ENCODE measurements around the gene WDTC1. TPM values are rescaled to one million over a fixed set of nuclear protein-coding genes. Genes with fewer than 3 reads are reported as not detected.

The WDTC1 gene
- polyA plus RNA-seq, 3 donors from 2014 or later: 3.2 to 16.4 (median 5.6) TPM

DNA sequence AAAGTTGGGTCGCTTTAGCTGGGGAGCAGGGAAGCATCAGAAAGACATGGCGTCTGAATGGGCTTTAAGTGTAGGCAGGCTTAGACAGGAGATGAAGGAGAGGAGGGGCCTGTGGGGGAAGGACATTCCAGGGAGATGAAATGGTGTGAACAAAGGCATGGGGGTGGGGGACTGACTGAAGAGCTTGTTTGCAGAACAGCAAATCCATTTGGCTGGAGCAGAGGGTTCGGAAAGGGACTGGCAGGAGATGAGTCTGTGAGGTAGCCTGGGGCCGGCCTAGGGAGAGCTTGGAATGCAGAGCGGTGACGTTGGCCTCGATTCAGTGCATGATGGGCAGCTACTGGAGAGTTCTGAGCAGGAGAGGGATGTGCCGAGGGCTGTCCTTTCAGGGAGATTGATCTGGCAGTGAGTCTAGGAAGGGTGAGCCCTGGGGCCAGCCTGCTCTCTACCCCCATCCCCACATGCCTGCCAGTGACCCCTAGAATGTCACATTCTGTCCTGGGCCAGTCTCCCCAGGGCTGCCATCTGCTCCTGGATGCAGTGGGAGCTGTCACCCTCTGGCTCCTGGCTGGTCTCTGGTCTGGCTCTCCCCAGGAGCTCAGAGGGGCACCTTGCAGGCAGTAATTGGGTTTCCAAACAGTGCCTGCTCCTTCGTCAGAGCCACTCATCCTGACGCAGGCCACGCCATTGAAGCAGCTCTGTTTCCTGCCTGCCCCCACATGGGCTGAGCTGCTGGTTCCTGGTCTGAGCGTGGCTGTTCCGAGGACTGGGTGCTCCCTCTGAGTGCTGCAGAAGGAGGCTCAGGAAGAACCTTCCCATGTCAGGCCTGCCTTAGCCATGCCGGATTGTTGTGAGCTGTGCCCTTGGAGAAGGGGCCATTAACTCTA is 65.2 kb downstream of the WDTC1 start:
- Mint-ChIP-seq H3K36me3 (peaks cover 10 to 26% (median 13%) of the 10 kb centered on the region in 3 donors), H3K4me3 (no peak overlapping the region), H3K27me3 (ENCODE audit: low read depth in 3 of 3) (peaks cover 0 to 2% (median 0%) of the 10 kb centered on the region in 3 donors), H3K4me1 (peaks cover 0 to 3% of the 10 kb centered on the region in 2 donors), H3K9me3 (no peaks in the 10 kb centered on the region), H3K27ac (no peak overlapping the region)
- DNase-seq: no peak

DNA sequence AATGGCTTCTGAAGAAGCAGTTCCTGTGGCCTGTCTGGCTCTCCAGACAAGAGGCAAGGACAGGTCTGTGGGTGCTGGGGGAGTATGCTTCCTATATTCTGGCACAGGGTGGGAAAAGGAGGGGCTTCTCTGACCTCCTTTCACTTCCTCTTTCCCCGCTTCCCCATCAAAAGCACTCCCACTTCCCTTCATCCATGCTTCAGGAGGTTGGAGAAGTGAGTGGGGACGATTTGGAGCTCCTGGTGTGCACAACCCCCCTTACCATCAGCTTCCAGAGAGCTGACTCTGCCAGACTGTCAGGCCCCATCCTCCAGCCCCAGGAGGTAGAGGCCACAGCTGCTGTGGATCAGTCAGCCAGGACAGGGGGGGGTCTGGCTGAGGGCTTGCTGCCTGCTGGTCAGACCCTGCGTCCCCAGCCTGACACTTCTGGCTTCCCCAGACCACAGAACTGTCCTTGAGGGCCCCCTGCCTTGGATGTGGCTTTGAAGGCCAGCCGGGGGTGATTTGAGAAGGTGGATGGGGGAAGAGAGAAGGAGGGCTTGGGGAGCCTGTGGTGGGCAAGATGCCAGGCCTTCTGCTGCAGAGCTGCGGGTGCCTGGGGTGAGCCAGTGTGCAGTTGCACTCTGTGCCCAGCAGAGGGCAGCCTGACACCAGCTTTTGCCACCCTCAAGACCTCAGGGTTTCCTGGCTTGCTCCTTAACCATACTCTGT is 66.1 kb downstream of the WDTC1 start:
- peak; percentile 66 to 77 (median 74) for DNase-seq
- Mint-ChIP-seq H3K9me3 (no peaks in the 10 kb centered on the region), H3K4me1 (peaks cover 0 to 3% of the 10 kb centered on the region in 2 donors), H3K27me3 (ENCODE audit: low read depth in 3 of 3) (peaks cover 0 to 2% (median 0%) of the 10 kb centered on the region in 3 donors), H3K4me3 (no peak overlapping the region), H3K36me3 (peaks cover 6 to 23% (median 9%) of the 10 kb centered on the region in 3 donors), H3K27ac (no peak overlapping the region)

DNA sequence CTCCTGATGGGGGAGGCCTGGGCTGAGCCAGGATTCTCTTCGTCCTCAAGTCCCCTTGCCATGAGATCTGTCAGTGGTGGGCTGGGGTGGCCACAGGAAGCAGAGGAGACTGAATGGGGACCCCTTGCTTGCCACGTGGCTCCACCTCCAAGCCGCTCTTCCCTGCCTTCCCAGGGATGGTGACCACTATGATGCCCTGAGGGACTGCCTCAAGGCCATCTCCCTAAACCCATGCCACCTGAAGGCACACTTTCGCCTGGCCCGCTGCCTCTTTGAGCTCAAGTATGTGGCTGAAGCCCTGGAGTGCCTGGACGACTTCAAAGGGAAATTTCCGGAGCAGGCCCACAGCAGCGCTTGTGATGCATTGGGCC is 66.6 kb downstream of the WDTC1 start:
- Mint-ChIP-seq H3K4me3 (no peak overlapping the region), H3K27ac (no peak overlapping the region), H3K27me3 (ENCODE audit: low read depth in 3 of 3) (peaks cover 0 to 2% (median 0%) of the 10 kb centered on the region in 3 donors), H3K4me1 (peaks cover 0 to 3% of the 10 kb centered on the region in 2 donors), H3K9me3 (no peaks in the 10 kb centered on the region), H3K36me3 (peaks cover 9 to 22% (median 11%) of the 10 kb centered on the region in 3 donors)
- no peak for DNase-seq

DNA sequence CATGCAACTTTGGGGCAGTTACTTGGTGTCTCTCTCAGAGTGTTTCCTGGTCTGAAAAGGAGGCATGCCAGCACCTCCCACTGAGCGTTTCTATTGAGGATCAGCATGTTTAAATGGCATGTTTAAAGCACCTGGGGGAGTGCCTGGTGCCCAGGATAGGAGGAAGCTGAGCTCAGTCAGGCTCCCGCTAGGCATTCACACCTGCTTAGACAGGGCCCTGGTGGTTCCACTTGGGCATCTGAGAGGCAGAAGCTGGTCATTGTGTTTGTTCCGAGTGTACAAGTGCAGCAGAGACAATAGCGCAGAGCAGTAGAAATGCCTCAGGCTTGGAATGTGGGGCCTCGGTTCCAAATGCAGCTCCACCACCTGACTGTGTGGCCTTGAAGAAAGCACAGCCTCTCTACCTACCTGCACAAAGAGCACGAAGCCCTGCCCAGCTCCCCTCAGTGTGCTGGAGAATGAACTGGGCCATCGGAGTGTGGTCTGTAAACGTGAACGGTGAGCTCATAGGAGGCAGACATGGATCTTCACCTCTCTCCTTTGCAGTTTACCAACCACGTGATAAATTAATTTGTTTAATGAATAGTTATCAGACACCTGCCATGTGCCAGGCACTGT is 67.3 kb downstream of the WDTC1 start:
- Mint-ChIP-seq H3K4me3 (no peak overlapping the region), H3K27ac (no peak overlapping the region)

DNA sequence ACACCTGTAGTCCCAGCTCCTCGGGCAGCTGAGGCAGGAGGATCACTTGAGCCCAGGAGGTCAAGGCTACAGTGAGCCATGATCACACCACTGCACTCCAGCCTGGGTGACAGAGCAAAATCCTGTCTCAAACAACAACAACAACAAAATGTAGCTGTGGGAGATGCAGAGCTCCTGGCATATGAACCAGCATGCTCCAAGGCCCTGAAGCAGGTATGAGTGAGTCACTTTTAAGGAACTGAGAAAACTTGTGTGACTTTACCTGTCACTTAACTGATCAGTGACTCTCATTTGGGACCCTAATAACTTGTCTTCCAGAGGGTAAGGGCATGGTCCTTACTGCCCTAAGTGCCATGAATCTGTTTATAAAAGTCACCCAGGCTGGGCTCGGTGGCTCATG is 68.2 kb downstream of the WDTC1 start:
- peaks cover 0 to 3% of the 10 kb centered on the region in 2 donors for H3K4me1 Mint-ChIP-seq
- no peak for DNase-seq
- no peaks in the 10 kb centered on the region for H3K9me3 Mint-ChIP-seq
- no peak overlapping the region for H3K4me3 Mint-ChIP-seq
- H3K27me3 Mint-ChIP-seq (ENCODE audit: low read depth in 3 of 3): peaks cover 1 to 2% (median 2%) of the 10 kb centered on the region in 3 donors
- H3K27ac Mint-ChIP-seq: no peak overlapping the region
- H3K36me3 Mint-ChIP-seq: peaks cover 9 to 18% (median 11%) of the 10 kb centered on the region in 3 donors

More for the DNA sequence above, 67.3 kb downstream of the WDTC1 start:
- H3K27me3 Mint-ChIP-seq (ENCODE audit: low read depth in 3 of 3): peaks cover 0 to 2% (median 0%) of the 10 kb centered on the region in 3 donors
- DNase-seq: no peak
- peaks cover 9 to 18% (median 11%) of the 10 kb centered on the region in 3 donors for H3K36me3 Mint-ChIP-seq
- peaks cover 0 to 3% of the 10 kb centered on the region in 2 donors for H3K4me1 Mint-ChIP-seq
- no peaks in the 10 kb centered on the region for H3K9me3 Mint-ChIP-seq

DNA sequence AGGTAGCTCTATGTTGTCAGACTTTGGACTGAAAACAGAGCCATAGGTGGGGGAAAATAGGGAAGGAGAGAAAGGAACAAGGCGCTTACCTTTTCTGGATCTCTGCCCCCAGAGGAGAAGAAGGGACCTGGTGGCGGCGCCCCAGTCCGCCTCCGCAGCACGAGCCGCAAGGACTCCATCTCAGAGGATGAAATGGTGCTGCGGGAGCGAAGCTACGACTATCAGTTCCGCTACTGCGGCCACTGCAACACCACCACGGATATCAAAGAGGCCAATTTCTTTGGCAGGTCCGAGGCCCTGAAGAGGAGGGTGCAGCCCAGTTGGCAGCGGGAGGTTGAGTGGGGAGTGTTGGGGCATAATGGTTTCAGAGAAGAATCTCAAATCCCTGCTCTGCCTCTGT is 69.1 kb downstream of the WDTC1 start:
- peaks cover 4 to 18% (median 9%) of the 10 kb centered on the region in 3 donors for H3K36me3 Mint-ChIP-seq
- H3K9me3 Mint-ChIP-seq: no peaks in the 10 kb centered on the region
- no peak overlapping the region for H3K4me3 Mint-ChIP-seq
- peaks cover 0 to 3% of the 10 kb centered on the region in 2 donors for H3K4me1 Mint-ChIP-seq
- DNase-seq: no peak
- H3K27me3 Mint-ChIP-seq (ENCODE audit: low read depth in 3 of 3): peaks cover 1 to 2% (median 2%) of the 10 kb centered on the region in 3 donors
- H3K27ac Mint-ChIP-seq: no peak overlapping the region

DNA sequence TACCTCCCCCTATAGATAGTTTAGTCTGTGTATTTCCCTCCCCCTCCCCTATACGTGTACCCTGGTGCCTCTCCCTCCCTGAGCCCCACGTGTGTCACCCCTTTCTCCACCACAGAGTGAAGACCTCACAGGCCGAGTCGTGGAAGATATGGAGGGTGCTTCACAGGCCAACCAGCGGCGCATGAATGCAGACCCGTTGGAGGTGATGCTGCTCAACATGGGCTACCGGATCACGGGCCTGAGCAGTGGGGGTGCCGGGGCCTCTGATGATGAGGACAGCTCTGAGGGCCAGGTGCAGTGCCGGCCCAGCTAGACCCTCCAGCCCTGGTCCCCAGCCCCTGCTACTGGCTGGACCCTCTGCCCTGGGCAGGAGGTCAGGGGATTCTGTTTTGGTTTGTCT is 71.6 kb downstream of the WDTC1 start:
- H3K27me3 Mint-ChIP-seq (ENCODE audit: low read depth in 3 of 3): peaks cover 0 to 2% (median 1%) of the 10 kb centered on the region in 3 donors
- H3K27ac Mint-ChIP-seq: no peak overlapping the region
- DNase-seq: no peak
- no peaks in the 10 kb centered on the region for H3K9me3 Mint-ChIP-seq
- no peak overlapping the region for H3K4me3 Mint-ChIP-seq
- peaks cover 4 to 19% (median 8%) of the 10 kb centered on the region in 3 donors for H3K36me3 Mint-ChIP-seq
- H3K4me1 Mint-ChIP-seq: no peaks in the 10 kb centered on the region

DNA sequence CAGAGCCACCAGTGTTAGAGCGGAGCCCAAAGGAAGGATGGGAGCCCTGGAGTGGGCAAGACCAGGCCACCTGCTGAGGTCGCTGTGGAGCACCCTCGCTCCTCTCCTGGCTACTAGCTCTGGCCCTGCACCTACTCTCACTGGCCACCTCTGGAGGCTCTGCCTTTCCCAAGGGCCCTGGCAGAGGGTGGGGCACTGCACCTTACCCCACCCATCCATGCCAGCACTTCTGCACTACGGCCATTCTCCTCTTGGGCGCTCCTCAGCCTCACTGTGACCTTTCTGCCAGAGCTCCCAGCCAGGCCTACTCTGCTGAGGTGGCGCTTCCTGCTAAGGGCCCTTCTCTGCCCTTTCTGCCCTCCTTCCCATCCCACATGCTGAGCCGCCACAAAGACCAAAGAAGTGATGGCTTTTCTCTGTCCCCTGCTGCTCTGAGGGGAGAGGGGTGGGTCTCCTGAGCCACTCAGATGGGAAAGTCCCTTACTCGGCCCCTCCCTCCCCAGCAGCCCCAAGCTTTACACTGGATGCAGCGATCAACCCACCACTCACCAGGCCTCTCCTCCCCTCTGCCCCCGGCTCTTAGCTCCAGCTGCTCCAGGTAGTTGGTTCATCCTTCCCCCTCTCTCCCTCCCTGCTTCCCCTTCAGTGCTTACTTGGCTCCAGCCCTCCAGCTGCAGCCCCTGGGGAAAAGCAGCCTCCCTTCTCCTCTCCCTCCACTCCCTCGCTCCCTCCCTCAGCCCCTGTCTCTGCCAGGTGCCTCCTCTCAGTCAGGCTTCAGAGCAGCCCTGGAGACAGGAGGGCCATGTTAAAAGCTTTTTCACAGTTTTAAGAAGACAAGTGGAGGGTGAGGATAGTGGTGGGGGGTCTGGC is 72.7 kb downstream of the WDTC1 start:
- no peaks in the 10 kb centered on the region for H3K9me3 Mint-ChIP-seq
- peaks cover 0 to 2% (median 1%) of the 10 kb centered on the region in 3 donors for H3K27me3 Mint-ChIP-seq (ENCODE audit: low read depth in 3 of 3)
- no peak for DNase-seq
- no peaks in the 10 kb centered on the region for H3K4me1 Mint-ChIP-seq
- H3K27ac Mint-ChIP-seq: no peak overlapping the region
- H3K36me3 Mint-ChIP-seq: peaks cover 1 to 16% (median 8%) of the 10 kb centered on the region in 3 donors
- no peak overlapping the region for H3K4me3 Mint-ChIP-seq

DNA sequence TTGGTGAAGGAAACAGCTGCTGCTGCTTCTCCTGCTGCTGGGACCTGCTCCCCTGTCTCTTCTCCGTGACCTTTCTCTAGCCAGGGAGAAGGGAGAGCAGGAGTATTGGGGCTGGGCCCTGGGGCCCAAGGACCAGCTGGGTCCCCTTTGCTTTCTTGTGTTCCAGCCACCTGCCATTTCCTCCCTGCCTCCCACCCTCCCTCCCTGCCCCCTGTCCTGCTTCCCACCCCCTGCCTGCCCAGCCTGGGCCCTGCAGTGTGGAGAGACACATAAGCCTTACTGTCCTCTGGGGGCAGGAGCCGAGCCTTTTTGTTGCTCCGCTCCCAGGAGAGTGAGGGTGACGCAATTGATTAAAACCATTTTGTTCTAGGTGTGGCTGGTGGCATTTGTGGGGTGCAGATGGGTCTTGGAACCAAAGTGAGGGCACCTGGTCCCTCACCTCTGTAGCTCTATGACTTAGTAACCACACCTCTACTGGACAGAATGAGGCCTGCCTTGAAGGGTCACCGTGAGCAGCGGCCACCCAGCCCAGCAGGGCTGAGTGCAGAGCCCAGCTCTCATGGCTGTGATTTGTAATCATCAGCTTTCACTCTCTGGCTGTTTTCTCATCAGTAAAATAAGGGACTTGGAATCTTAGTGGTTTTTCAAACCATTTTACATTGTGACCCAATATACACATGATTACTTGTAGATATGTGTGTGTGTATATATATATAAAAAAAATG is 73.6 kb downstream of the WDTC1 start:
- H3K27ac Mint-ChIP-seq: peak overlapping the region in 1 of 6 donors; percentile 62
- no peaks in the 10 kb centered on the region for H3K4me1 Mint-ChIP-seq
- peaks cover 0 to 14% (median 8%) of the 10 kb centered on the region in 3 donors for H3K36me3 Mint-ChIP-seq
- no peak for DNase-seq
- H3K27me3 Mint-ChIP-seq (ENCODE audit: low read depth in 3 of 3): peaks cover 0 to 2% (median 1%) of the 10 kb centered on the region in 3 donors
- H3K4me3 Mint-ChIP-seq: no peak overlapping the region
- H3K9me3 Mint-ChIP-seq: no peaks in the 10 kb centered on the region

DNA sequence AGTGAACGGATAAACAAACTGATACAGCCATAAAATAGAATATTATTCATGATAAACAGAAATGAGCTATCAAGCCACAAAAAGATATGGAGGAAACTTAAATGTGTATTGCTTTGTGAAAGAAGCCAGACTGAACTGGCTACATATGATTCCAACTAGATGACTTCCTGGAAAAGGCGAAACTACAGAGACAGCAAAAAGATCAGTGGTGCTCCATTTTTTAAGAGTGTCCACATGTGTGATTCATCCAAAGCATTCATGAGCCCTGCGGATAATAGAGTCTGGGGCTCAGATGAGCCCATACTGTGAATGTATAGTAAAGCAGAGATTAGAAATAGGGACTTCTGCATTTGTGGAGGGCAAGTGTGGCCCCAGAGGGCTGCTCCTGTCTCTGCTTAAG is 79.7 kb downstream of the WDTC1 start:
- H3K27me3 Mint-ChIP-seq (ENCODE audit: low read depth in 3 of 3): peaks cover 0 to 6% (median 4%) of the 10 kb centered on the region in 3 donors
- H3K9me3 Mint-ChIP-seq: peaks cover 0 to 2% (median 0%) of the 10 kb centered on the region in 6 donors
- no peak for DNase-seq
- H3K36me3 Mint-ChIP-seq: peaks cover 0 to 7% (median 3%) of the 10 kb centered on the region in 3 donors
- H3K4me1 Mint-ChIP-seq: no peaks in the 10 kb centered on the region
- H3K27ac Mint-ChIP-seq: peak overlapping the region in 1 of 6 donors; percentile 68
- H3K4me3 Mint-ChIP-seq: no peak overlapping the region

DNA sequence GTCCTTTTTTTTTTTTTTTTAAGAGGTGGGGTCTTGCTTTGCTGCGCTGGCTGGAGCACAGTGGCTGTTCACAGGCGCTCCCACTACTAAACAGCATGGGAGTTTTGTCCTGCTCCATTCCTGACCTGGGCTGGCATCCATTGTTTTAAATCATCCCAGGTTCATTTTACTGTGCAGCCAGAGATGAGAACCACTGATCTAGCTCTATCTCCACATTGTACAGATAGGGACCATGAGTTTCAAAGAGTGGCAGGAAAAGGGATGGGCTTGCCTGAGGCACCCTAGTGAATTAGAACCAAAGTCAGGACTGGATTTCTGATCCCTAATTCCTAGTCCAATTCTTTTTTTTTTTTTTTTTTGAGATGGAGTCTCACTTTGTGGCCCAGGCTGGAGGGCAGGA is 80.3 kb downstream of the WDTC1 start:
- Mint-ChIP-seq H3K36me3 (peaks cover 0 to 7% (median 3%) of the 10 kb centered on the region in 3 donors), H3K9me3 (peaks cover 0 to 2% (median 0%) of the 10 kb centered on the region in 6 donors), H3K4me3 (no peak overlapping the region), H3K27me3 (ENCODE audit: low read depth in 3 of 3) (peaks cover 0 to 8% (median 4%) of the 10 kb centered on the region in 3 donors), H3K27ac (no peak overlapping the region), H3K4me1 (no peaks in the 10 kb centered on the region)
- no peak for DNase-seq

DNA sequence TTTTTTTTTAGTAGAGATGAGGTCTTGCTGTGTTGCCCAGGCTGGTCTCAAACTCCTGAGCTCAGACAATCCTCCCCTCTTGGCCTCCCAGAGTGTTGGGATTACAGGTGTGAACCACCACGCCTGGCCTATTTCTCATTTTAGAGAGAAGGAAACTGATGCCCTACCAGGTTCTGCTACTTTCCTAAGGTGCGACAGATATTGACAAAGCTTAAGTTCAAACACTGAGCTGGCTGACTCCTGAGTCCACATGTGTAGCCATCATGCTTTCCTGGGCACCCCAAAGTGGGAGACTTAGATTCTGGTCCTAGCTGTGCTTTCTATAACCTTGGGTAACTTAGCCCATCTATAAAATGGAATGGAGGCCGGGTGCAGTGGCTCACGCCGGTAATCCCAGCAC is 82.4 kb downstream of the WDTC1 start:
- no peak for DNase-seq
- Mint-ChIP-seq H3K9me3 (peaks cover 0 to 2% (median 0%) of the 10 kb centered on the region in 6 donors), H3K4me3 (no peak overlapping the region), H3K27me3 (ENCODE audit: low read depth in 3 of 3) (peaks cover 4 to 16% (median 5%) of the 10 kb centered on the region in 3 donors), H3K36me3 (no peaks in the 10 kb centered on the region), H3K27ac (no peak overlapping the region), H3K4me1 (peaks cover 6% of the 10 kb centered on the region in 2 donors)

Measured in immature natural killer cell (primary cell).